ENCODE data around the gene CHI3L1.

DNA sequence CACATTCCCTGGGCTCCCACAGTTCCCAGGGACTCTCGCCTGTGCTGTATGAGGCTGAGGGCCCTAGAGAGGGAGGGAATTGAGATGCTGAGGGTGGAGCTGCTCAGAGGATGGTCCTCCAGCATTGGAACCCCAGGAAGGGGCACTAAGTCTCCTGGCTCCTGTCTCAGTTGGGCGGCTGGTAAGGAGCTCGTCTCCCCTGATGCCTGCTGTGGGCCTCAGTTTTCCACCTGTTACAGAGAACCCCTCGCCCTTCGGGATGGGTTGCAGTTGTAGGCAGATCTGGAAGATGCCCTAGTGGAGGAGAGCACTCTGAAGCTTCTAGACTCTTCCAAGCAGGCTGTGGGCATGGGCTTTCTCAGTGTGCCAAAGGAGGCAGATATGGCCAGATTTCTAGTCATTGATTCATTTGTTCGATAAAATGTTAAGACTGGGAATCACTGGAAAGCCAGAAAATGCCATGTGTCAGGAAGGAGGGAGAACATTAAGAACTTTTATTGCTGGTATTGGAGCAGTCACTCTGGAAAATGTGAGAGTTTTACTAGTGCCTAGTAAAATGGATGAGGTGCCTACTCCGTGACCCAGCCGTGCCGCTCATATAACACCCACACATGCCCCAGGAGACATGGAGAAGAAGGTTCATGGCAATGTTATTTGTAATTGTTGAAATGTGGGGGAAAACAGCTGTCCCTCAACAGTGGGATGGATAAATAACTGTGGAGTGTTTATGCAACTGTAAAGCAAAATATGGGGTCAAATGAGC, 10.1 kb downstream of the CHI3L1 start:
- TF ChIP-seq, protein P1, sequence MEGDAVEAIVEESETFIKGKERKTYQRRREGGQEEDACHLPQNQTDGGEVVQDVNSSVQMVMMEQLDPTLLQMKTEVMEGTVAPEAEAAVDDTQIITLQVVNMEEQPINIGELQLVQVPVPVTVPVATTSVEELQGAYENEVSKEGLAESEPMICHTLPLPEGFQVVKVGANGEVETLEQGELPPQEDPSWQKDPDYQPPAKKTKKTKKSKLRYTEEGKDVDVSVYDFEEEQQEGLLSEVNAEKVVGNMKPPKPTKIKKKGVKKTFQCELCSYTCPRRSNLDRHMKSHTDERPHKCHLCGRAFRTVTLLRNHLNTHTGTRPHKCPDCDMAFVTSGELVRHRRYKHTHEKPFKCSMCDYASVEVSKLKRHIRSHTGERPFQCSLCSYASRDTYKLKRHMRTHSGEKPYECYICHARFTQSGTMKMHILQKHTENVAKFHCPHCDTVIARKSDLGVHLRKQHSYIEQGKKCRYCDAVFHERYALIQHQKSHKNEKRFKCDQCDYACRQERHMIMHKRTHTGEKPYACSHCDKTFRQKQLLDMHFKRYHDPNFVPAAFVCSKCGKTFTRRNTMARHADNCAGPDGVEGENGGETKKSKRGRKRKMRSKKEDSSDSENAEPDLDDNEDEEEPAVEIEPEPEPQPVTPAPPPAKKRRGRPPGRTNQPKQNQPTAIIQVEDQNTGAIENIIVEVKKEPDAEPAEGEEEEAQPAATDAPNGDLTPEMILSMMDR (IDR thresholded peaks at IDR 0.05), result no peak
- TF ChIP-seq POLR2A (IDR thresholded peaks at IDR 0.05), result no peak
